ENCODE measurements around the gene MRPS7. TPM values are rescaled to one million over a fixed set of nuclear protein-coding genes. Genes with fewer than 3 reads are reported as not detected.
A peak's percentile ranks its signal among the peaks of the same experiment; 100 is the strongest.

Gene MRPS7
- total RNA-seq, 4 donors from 2014 or later, result 27.1 to 54.0 (median 37.4) TPM

DNA sequence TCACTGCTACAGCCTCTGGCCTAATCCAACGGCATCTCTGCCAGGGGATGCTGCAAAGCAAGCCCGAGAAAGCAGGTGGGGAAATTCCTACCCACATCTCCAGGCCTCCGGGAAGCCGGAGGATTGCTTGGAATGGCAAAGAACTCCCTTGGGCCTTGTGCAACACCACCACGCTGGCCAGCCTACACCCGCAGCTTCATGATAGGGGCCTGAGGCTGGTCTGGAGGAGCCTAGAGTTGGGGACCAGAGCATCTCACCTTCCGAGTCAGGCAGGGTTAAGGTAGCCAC, 20.6 kb upstream of the MRPS7 start:
- intact Hi-C loops (cut with DNase I; ENCODE audit: low total_unique reads), result no loop called here
- in situ Hi-C loops (cut with MboI; ENCODE audit: low pct_ligation_motif_present in 1 of 4, low pct_unique_long_range_greater_than_20kb in 1 of 4, low sequenced_read_pairs in 3 of 4), result no loop called here
- Histone ChIP-seq H3K36me3 (peaks cover 0 to 64% (median 19%) of the 10 kb centered on the region in 4 donors), H3K9me3 (no peaks in the 10 kb centered on the region), H3K4me1 (no peaks in the 10 kb centered on the region), H3K27me3 (no peaks in the 10 kb centered on the region), H3K27ac (no peak overlapping the region), H3K4me3 (no peak overlapping the region)
- 77% methylated on average over 7 of the region's 7 CpGs; no CpG with 5 or more reads in 1 of the 2 donors for WGBS, 2 donors (ENCODE audit: low coverage in 1 of 2)
- DNase-seq, result no peak
- TF ChIP-seq POLR2AphosphoS5 (IDR thresholded peaks at IDR 0.05) (no peak), POLR2A (IDR thresholded peaks at IDR 0.05) (no peak), EP300 (IDR thresholded peaks at IDR 0.05; ENCODE audit: low read depth) (no peak)
- TF ChIP-seq, protein P1, sequence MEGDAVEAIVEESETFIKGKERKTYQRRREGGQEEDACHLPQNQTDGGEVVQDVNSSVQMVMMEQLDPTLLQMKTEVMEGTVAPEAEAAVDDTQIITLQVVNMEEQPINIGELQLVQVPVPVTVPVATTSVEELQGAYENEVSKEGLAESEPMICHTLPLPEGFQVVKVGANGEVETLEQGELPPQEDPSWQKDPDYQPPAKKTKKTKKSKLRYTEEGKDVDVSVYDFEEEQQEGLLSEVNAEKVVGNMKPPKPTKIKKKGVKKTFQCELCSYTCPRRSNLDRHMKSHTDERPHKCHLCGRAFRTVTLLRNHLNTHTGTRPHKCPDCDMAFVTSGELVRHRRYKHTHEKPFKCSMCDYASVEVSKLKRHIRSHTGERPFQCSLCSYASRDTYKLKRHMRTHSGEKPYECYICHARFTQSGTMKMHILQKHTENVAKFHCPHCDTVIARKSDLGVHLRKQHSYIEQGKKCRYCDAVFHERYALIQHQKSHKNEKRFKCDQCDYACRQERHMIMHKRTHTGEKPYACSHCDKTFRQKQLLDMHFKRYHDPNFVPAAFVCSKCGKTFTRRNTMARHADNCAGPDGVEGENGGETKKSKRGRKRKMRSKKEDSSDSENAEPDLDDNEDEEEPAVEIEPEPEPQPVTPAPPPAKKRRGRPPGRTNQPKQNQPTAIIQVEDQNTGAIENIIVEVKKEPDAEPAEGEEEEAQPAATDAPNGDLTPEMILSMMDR (IDR thresholded peaks at IDR 0.05), result no peak

GRCh38 chr17:75241502-75241901, 20.2 kb upstream of the MRPS7 start:
- H3K27ac ChIP-seq, result peak overlapping the region in 1 of 4 donors; percentile 7
- DNase-seq, result no peak
- H3K36me3 ChIP-seq, result peaks cover 0 to 68% (median 21%) of the 10 kb centered on the region in 4 donors
- H3K9me3 ChIP-seq, result no peaks in the 10 kb centered on the region
- WGBS, 2 donors (ENCODE audit: low coverage in 1 of 2), result 87 to 90% methylated on average over 7 to 9 of the region's 9 CpGs
- H3K27me3 ChIP-seq, result no peaks in the 10 kb centered on the region
- in situ Hi-C loops (cut with MboI; ENCODE audit: low pct_ligation_motif_present in 1 of 4, low pct_unique_long_range_greater_than_20kb in 1 of 4, low sequenced_read_pairs in 3 of 4), result no loop called here
- no peaks in the 10 kb centered on the region for H3K4me1 ChIP-seq
- intact Hi-C loops (cut with DNase I; ENCODE audit: low total_unique reads), result no loop called here
- H3K4me3 ChIP-seq, result no peak overlapping the region
- TF ChIP-seq EP300 (IDR thresholded peaks at IDR 0.05; ENCODE audit: low read depth), result no peak
- no peak for TF ChIP-seq POLR2A (IDR thresholded peaks at IDR 0.05)
- TF ChIP-seq, protein P1 (IDR thresholded peaks at IDR 0.05), result no peak
- no peak for TF ChIP-seq POLR2AphosphoS5 (IDR thresholded peaks at IDR 0.05)

GRCh38 chr17:75241996-75242460, 19.7 kb upstream of the MRPS7 start:
- peak overlapping the region in 2 of 4 donors; percentile 7 to 12 for H3K27ac ChIP-seq
- no peaks in the 10 kb centered on the region for H3K27me3 ChIP-seq
- in situ Hi-C loops (cut with MboI; ENCODE audit: low pct_ligation_motif_present in 1 of 4, low pct_unique_long_range_greater_than_20kb in 1 of 4, low sequenced_read_pairs in 3 of 4), result no loop called here
- 73% methylated on average over 15 of the region's 15 CpGs; no CpG with 5 or more reads in 1 of the 2 donors for WGBS, 2 donors (ENCODE audit: low coverage in 1 of 2)
- H3K9me3 ChIP-seq, result no peaks in the 10 kb centered on the region
- no peak overlapping the region for H3K4me3 ChIP-seq
- DNase-seq, result no peak
- intact Hi-C loops (cut with DNase I; ENCODE audit: low total_unique reads), result no loop called here
- TF ChIP-seq EP300 (IDR thresholded peaks at IDR 0.05; ENCODE audit: low read depth), result no peak
- TF ChIP-seq POLR2A (IDR thresholded peaks at IDR 0.05), result no peak
- TF ChIP-seq, protein P1 (IDR thresholded peaks at IDR 0.05), result no peak
- no peak for TF ChIP-seq POLR2AphosphoS5 (IDR thresholded peaks at IDR 0.05)
- H3K36me3 ChIP-seq, result peaks cover 0 to 66% (median 21%) of the 10 kb centered on the region in 4 donors
- no peaks in the 10 kb centered on the region for H3K4me1 ChIP-seq

DNA sequence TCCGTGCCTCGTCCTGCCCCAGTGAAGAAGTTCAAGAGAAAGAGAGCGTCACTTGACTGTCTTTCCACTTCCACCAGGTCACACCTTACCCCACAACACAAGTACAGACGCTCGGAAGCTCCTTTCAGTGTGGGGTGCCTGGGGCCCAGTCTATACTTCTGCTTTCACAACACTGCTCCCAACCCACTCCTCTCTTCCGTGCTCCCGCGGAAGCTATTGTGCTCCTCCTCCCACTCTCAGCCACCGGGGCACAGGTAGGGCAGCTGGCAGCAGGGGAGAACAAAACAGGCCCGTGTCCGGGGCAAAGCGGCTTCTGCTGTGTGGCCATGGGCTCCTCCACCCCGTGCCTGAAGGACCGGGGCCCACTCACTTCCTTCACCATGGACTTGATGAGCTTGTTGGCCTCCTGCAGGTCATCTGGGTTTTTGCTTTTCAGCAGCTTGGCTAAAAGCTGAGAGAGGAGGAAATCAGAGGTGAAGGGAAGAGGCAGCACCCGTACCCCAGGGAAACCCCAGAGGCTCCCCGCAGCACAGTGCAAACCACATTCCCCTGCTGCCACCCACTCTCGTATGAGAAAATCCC, 19.1 kb upstream of the MRPS7 start:
- Histone ChIP-seq H3K9me3 (no peaks in the 10 kb centered on the region), H3K27me3 (no peaks in the 10 kb centered on the region), H3K4me3 (no peak overlapping the region), H3K27ac (peak overlapping the region in 2 of 4 donors; percentile 12 to 34), H3K4me1 (no peaks in the 10 kb centered on the region), H3K36me3 (peaks cover 0 to 66% (median 21%) of the 10 kb centered on the region in 4 donors)
- intact Hi-C loops (cut with DNase I; ENCODE audit: low total_unique reads), result no loop called here
- WGBS, 2 donors (ENCODE audit: low coverage in 1 of 2), result 40 to 68% methylated on average over 1 to 17 of the region's 17 CpGs
- in situ Hi-C loops (cut with MboI; ENCODE audit: low pct_ligation_motif_present in 1 of 4, low pct_unique_long_range_greater_than_20kb in 1 of 4, low sequenced_read_pairs in 3 of 4), result no loop called here
- DNase-seq, result peak; percentile 37
- no peak for TF ChIP-seq POLR2A (IDR thresholded peaks at IDR 0.05)
- TF ChIP-seq, protein P1 (IDR thresholded peaks at IDR 0.05), result no peak
- TF ChIP-seq EP300 (IDR thresholded peaks at IDR 0.05; ENCODE audit: low read depth), result no peak
- TF ChIP-seq POLR2AphosphoS5 (IDR thresholded peaks at IDR 0.05), result peak in 1 of 3 donors; percentile 18
